Lower lobe of right lung (tissue), 2 donors: ENCODE measurements around the gene CCDC148. TPM values are rescaled to one million over a fixed set of nuclear protein-coding genes. Genes with fewer than 3 reads are reported as not detected.

Experiments
- ATAC-seq, 2 donors: fragments of 200-7000 bp; cut with Tn5 transposase; one replicate each; pipeline ENCODE4 v1.9.1; 2020 to 2022; ENCODE audit warnings: mild to moderate bottlenecking in 2 of 2, moderate library complexity in 2 of 2
- DNase-seq: peaks from one replicate; pipeline ENCODE4 v3.0.0-alpha.2; 2020
- H3K27ac ChIP-seq: fragments of 200-600 bp; one replicate; pipeline ENCODE4 v1.8.0; 2022
- H3K27me3 ChIP-seq: fragments of 200-600 bp; one replicate; pipeline ENCODE4 v1.8.0; 2022; ENCODE audit warnings: low read depth
- H3K36me3 ChIP-seq: fragments of 200-600 bp; one replicate; pipeline ENCODE4 v1.8.0; 2022; ENCODE audit warnings: mild to moderate bottlenecking
- H3K4me1 ChIP-seq: fragments of 200-600 bp; one replicate; pipeline ENCODE4 v1.8.0; 2022
- H3K4me3 ChIP-seq: fragments of 200-600 bp; one replicate; pipeline ENCODE4 v1.8.0; 2022; ENCODE audit warnings: mild to moderate bottlenecking
- H3K9me3 ChIP-seq: fragments of 200-600 bp; one replicate; pipeline ENCODE4 v1.8.0; 2022
- CTCF ChIP-seq: fragments of 200-600 bp; IDR thresholded peaks from one replicate; pipeline ENCODE4 v1.8.0; 2022; ENCODE audit warnings: antibody characterized with exemption, mild to moderate bottlenecking
- intact Hi-C: fragments of 100-400 bp; cut with DNase I; formaldehyde crosslinking; loops from one replicate; pipeline ENCODE4 v1.11.0; 2022
- total RNA-seq: library from RNA; stranded (reverse); fragmentation: NEBNext Ultra II Directional; extraction: Animal tissue kit (Norgen Biotek cat#: 25700); gene quantifications from one replicate; pipeline ENCODE4 v1.2.1, GENCODE V29; 2021
- donor health status: DM: no; HTN: yes; CAD: no; lungs with severe emphysema.

CCDC148 gene
- total RNA-seq, 1 donor from 2014 or later: 2.8 TPM

DNA sequence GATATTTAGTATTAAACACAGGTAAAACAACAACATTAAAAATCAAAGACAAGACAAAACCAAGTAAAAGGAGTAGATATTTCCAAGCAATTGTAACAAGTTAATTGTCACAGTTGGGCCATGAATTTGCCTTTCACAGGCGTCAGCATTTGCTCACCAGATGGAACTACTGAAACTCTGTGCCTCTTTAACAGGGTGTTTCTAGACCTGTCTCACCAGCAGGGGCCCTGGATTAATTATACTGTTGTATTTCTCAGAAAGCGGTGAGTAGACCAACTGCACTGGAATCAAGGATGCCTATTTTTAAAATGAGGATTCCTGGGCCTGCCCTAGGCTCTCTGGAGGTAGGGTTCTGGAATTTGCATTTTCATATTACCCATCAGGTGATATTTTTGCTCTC, 262.3 kb downstream of the CCDC148 start:
- ATAC-seq (no peak), DNase-seq (no peak)
- Histone ChIP-seq H3K27me3 (no peaks in the 10 kb centered on the region), H3K4me3 (no peak overlapping the region), H3K27ac (no peak overlapping the region), H3K4me1 (peaks cover 15% of the 10 kb centered on the region), H3K36me3 (no peaks in the 10 kb centered on the region), H3K9me3 (no peaks in the 10 kb centered on the region)
- intact Hi-C loops: no loop called here
- TF ChIP-seq CTCF: no peak

GRCh38 chr2:158192515-158193443, 263.8 kb downstream of the CCDC148 start:
- H3K9me3 ChIP-seq: no peaks in the 10 kb centered on the region
- intact Hi-C loops: no loop called here
- no peak overlapping the region for H3K4me3 ChIP-seq
- TF ChIP-seq CTCF: no peak
- no peaks in the 10 kb centered on the region for H3K36me3 ChIP-seq
- no peaks in the 10 kb centered on the region for H3K27me3 ChIP-seq
- peaks cover 11% of the 10 kb centered on the region for H3K4me1 ChIP-seq
- no peak for ATAC-seq
- DNase-seq: no peak
- H3K27ac ChIP-seq: no peak overlapping the region

GRCh38 chr2:158191076-158191895, 265.3 kb downstream of the CCDC148 start:
- ATAC-seq (no peak), DNase-seq (no peak)
- no peaks in the 10 kb centered on the region for H3K9me3 ChIP-seq
- H3K36me3 ChIP-seq: no peaks in the 10 kb centered on the region
- peak overlapping the region; percentile 28 for H3K27ac ChIP-seq
- TF ChIP-seq CTCF: no peak
- intact Hi-C loops: no loop called here
- H3K4me3 ChIP-seq: peak overlapping the region; percentile 12
- no peaks in the 10 kb centered on the region for H3K27me3 ChIP-seq
- H3K4me1 ChIP-seq: peaks cover 8% of the 10 kb centered on the region

GRCh38 chr2:158189526-158189925, 267.0 kb downstream of the CCDC148 start:
- Histone ChIP-seq H3K27me3 (no peaks in the 10 kb centered on the region), H3K4me1 (peaks cover 13% of the 10 kb centered on the region), H3K9me3 (no peaks in the 10 kb centered on the region), H3K27ac (no peak overlapping the region), H3K4me3 (no peak overlapping the region), H3K36me3 (no peaks in the 10 kb centered on the region)
- TF ChIP-seq CTCF: no peak
- DNase-seq: no peak
- intact Hi-C loops: no loop called here
- ATAC-seq: no peak

GRCh38 chr2:158187908-158188307, 268.6 kb downstream of the CCDC148 start:
- H3K4me1 ChIP-seq: peaks cover 13% of the 10 kb centered on the region
- no peaks in the 10 kb centered on the region for H3K9me3 ChIP-seq
- H3K4me3 ChIP-seq: no peak overlapping the region
- no peaks in the 10 kb centered on the region for H3K27me3 ChIP-seq
- ATAC-seq (no peak), DNase-seq (no peak)
- TF ChIP-seq CTCF: no peak
- H3K27ac ChIP-seq: no peak overlapping the region
- H3K36me3 ChIP-seq: no peaks in the 10 kb centered on the region
- intact Hi-C loops: no loop called here
